HG03135 (cell line): Measurements from ENCODE around the gene CSPG5.

Experiments used
- ATAC-seq: cut with Tn5 transposase; IDR thresholded peaks from one replicate; pipeline ENCODE4 v1.9.1; 2021; ENCODE audit warnings: mild to moderate bottlenecking, moderate library complexity; ENCODE audit not compliant: unreplicated experiment

CSPG5 gene

GRCh38 chr3:47578691-47579632, at the start of gene CSPG5:
Gene CSPG5 (minus strand): TSS chr3:47578865. CDS start chr3:47578693, 172 bp downstream.
- ATAC-seq: no peak

- no peak for ATAC-seq
Measured at GRCh38 chr3:47628426-47628825, 49.8 kb upstream of the CSPG5 start.

DNA sequence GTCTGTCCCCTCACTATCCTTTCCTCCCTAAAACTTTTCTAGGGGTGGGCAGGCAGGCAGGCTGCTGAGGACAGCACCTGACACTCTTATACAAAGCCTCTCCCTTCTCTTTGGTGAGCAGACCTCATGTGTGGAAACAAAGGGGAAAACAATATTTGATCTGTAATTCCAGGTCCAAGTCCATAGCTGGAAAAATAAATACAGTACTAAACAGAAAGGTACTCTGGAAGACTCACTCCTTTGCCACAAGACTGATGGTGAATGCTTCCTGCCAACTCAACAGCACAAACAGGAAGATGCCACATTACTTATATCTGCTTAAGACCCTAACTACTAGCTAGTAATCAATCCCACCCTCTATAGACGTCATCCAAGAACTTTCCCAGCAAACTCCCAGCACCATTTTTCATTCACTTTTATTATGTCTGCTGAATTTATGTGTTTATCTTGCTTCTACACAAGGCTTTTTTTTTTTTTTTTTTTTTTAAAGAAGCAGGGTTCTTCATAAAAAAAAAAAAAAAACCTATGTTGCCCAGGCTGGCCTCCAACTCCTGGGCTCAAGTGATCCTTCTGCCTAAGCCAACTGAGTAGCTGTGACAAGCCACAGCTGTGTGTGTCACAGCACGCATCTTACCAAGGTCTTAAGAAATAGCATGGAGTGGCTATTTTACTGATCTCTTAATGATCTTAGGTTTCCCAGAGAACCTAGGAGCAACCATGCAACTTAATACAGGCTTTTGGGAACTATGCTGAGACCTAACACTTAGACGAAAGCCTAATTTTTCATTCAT, 44.2 kb upstream of the CSPG5 start:
- ATAC-seq: no peak

DNA sequence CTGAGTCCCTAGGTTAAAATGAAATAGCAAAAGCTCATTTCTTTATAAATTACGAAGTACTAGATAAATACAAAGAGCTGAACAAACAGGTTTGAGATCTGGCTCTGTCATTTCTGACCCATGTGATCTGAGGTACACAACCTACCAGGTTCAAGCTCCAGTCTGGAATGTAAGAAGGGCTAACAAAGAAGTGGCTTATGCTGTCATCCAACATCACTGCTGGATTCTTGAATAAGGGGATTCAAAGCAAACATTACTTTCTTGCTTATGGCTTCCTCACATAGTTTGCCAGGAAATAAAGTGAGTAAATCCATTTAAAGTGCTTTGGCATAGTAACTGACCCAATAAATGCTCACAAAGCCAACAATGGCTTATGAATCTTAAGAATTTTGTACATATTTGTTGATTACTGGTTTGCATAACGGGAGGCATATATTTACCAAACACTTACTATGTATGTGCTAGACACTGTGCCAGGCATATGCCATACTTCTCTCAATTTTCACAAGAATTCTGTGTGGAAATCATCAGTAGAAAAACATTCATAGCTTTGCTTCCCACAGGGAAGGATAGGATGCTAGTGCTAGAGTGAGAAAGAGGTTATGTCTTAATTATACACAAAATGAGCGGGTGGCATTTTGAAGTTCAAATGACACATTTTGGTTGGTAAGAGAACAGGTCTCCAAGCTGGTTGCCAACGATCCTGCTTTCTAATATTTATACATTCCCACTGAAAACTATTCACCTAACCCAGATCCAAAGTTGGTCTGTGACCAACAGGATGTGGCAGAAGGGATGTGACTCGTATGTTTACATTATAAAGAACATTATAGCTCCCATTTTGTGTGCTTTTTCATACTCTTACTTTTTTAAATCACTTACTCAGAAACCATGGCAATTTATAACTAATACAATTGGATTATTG, 38.7 kb upstream of the CSPG5 start:
- no peak for ATAC-seq

DNA sequence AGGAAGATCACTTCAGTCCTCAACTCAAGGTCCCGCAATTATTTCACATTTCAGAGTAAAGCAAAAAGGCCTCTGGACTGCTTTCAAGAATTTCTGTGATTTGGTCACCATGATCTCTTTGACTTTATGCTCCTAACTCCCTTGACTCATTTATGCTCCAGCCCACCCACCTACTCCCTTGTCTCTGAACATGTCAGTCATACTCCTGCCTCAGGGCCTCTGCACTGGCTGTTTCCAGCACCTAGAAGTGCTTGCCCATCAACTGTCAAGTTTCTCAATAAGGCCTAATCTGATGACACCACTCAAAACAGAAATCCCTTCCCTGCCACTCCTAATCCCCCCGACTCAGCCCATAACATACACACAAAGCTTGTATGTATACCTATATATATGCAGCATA, 36.1 kb upstream of the CSPG5 start:
- no peak for ATAC-seq

GRCh38 chr3:47613722-47614121, 35.1 kb upstream of the CSPG5 start:
- no peak for ATAC-seq

DNA sequence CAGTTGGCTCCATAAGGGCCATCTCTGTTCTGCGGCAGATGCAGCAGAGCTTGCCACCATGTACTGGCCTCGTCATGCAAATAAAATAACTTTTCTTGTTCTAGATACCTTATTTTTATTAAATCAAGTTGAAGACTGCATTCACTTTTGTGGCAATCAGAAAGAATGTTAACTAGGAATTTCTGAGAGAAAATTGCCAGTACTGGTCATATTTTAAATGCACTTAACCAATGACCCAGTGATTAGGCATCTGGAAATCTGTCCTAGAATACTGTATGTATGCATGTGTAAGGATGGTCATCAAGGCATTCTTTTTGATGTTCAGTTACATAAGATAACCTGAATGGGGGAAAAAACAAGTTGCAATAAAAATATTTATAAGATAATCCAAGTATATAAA, 34.2 kb upstream of the CSPG5 start:
- no peak for ATAC-seq

DNA sequence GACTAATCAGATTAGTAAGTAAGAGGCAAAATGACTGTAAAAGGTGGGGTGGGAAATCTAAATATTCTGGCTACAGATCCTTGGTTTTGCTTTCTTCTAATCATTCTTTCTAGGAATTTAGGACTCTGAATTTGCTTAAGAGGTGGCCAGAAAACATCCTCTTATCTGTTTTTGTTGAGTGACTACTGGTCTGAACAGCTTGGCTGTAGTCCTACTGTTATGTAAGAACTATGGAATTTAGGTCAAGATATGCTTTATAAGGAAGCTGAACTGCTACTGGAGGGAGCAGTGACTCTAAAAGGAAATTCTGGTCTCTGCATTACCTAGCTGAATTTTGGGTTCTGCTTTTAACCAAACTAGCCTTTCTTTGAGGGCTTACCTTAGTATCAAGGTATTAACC, 33.5 kb upstream of the CSPG5 start:
- ATAC-seq: no peak

- ATAC-seq: no peak
Measured at GRCh38 chr3:47611576-47611975, 32.9 kb upstream of the CSPG5 start.

GRCh38 chr3:47610583-47610982, 31.9 kb upstream of the CSPG5 start:
- ATAC-seq: no peak

GRCh38 chr3:47607335-47607734, 28.7 kb upstream of the CSPG5 start:
- no peak for ATAC-seq

DNA sequence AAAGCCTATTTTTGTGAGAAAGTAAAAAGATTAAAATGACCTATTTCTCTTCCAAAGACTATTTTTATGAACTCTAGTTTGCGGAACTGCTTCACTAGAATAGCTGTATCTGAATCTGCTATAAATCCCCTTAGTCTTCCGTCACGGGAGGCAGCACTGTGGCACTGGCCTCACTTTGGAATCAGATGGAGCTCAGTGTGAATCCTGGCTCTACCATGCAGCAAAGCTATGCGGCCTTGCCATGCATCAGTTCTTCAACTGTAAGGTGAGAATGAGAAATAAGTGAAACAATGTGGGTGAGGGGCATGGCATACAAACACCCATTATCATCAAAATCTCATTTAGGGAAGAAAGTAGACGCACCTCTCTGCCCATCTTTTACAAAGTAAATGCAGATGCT, 27.5 kb upstream of the CSPG5 start:
- ATAC-seq: no peak

- no peak for ATAC-seq
Measured at GRCh38 chr3:47605652-47606051, 27.0 kb upstream of the CSPG5 start.

DNA sequence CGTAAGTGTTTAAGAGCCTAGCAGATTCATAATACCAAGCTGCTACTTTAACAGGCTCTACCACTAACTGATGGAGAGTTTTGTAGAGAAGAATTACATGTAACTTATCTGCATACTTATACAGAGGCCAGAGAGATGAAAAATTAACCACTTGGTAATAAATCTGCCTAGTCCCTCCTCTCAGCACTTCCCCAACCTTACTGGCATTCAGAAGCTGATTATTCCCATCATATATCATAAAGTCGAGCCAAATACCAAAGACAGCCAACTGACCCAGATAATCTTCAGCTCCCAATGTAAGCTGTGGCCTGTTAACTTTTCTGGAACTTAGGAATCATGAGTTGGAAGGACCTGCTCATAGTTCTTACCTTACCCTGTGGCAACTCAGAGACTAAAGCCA, 25.5 kb upstream of the CSPG5 start:
- ATAC-seq: no peak

DNA sequence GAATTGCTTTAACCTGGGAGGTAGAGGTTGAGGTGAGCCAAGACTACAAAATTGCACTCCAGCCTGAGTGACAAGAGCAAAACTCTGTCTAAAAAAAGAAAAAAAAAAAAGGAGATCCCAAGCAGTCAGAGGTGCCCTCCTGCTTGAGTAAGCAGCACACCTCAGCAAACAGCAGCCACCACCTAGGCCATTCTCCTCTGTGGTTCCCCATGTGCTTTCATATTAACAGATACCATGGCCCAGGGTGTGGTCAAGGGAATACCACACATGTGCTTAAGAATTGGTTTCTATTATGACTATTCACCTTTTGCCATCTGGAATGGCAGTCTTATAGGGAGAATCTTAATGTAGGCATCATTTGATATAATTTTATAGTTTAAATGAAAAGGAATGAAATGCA, 24.7 kb upstream of the CSPG5 start:
- ATAC-seq: no peak

DNA sequence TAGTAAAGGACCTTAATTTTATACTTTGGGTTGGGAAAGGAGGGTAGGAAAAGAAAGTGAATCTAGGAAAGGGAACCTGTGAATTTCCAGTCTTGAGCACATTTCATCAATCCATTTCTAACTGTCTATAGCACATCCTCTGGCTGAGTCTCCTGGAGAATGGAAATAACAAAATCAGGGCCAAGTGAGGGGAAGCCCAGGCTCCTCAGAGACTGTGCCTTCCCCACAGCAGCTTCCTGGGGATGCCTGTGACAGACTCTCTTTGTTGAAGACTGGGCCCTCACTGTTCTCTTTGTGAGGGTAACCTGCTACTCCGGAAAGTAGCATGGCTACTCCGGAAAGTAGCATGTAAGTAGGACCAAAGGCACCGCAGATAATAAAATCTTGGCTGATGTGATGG, 22.6 kb upstream of the CSPG5 start:
- no peak for ATAC-seq

DNA sequence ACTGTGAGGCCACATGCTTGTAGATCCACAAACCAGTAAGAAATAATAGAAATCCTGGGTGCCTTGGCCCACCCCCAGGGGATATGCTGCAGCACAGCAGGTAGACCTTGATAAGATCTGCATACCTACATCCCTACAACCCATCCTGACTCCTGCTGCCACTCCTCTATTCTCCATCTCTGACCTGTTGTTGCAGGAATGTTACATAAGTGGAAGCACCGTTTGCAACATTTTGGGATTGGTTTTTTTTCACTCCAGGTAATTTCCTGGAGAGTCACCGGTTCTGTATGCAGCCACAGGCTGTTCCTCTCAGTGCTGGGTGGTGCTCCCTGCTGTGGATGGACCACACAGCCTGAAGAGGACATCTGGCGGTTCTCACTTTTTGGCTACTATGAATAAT, 16.1 kb upstream of the CSPG5 start:
- ATAC-seq: no peak

- no peak for ATAC-seq
Measured at GRCh38 chr3:47592066-47592795, 13.6 kb upstream of the CSPG5 start.

DNA sequence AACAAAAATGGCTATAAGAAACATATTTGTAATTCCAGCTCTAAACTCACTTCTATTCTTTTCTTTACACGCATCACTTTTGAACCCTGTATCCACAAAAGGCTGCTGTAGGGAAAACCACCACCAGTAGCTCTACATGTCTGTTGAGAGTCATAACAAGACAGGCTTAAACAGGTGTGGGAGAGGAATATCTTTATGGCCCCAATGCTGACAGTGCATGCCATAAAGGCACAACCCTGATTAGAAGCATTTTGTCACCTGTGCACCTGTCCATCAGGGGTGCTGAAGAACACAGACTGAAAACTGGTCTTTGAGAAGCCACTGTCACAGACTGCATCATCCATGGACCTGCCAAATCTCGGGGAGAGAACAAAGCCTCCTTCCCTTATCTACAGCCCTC, 11.6 kb upstream of the CSPG5 start:
- ATAC-seq: no peak

DNA sequence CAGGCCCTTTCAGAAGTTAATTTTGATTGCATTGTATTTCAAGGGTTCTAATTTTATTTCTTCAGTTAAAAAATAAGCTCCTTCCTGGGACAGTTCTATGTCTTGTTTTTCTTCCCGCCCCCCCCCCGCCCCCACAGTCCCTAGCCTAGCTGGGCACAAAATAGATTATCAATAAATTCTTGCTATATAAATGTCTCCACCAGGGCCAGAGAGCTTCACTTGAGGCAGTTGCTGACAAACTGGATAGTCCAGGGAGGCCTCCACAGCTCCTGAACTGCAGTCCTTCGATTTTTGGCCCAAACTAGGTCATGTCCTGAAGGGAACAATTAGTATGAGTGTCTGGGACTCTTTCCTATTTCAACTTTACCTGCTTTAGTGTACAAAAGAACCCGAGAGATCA, 9.9 kb upstream of the CSPG5 start:
- no peak for ATAC-seq
